GM21367 (cell line): ENCODE results near the gene USP25.

ENCODE experiments used
- ATAC-seq: cut with Tn5 transposase; IDR thresholded peaks from one replicate; pipeline ENCODE4 v1.9.1; 2021; ENCODE audit not compliant: unreplicated experiment

USP25 gene

GRCh38 chr21:15929536-15929935 lies 199.8 kb downstream of the USP25 start:
- no peak for ATAC-seq
